GM23338 (cell line): Measurements from ENCODE around the gene NOA1. TPM values are rescaled to one million over a fixed set of nuclear protein-coding genes. Genes with fewer than 3 reads are reported as not detected.

Experiments
- ATAC-seq: fragments of 200-7000 bp; cut with Tn5 transposase; 3 replicates; pipeline ENCODE4 v1.9.1; 2020
- DNase-seq: peaks from one replicate; pipeline ENCODE4 v3.0.0-alpha.2; 2015; ENCODE audit warnings: low spot score
- H2AFZ ChIP-seq: fragments of 200-600 bp; sonication (generic); 2 replicates; pipeline ENCODE4 v1.8.0; 2016; ENCODE audit warnings: antibody characterized with exemption, mild to moderate bottlenecking, moderate library complexity
- H3F3A ChIP-seq: fragments of 200-600 bp; sonication (generic); replicated peaks from 2 replicates; pipeline ENCODE4 v1.8.0; 2017; ENCODE audit warnings: antibody characterized with exemption, mixed run types, low read depth
- H3K27ac ChIP-seq: fragments of 200-600 bp; sonication (generic); 2 replicates; pipeline ENCODE4 v1.6.1; 2016; ENCODE audit warnings: low read depth
- H3K27me3 ChIP-seq: fragments of 200-600 bp; sonication (generic); 2 replicates; pipeline ENCODE4 v1.8.0; 2016; ENCODE audit warnings: mild to moderate bottlenecking, mixed run types, moderate library complexity; ENCODE audit not compliant: insufficient read depth
- H3K36me3 ChIP-seq: fragments of 200-600 bp; sonication (generic); 2 replicates; pipeline ENCODE4 v1.8.0; 2016; ENCODE audit warnings: mild to moderate bottlenecking; ENCODE audit not compliant: insufficient read depth
- H3K4me1 ChIP-seq: fragments of 200-600 bp; sonication (generic); 2 replicates; pipeline ENCODE4 v1.8.0; 2016; ENCODE audit warnings: mild to moderate bottlenecking, moderate library complexity; ENCODE audit not compliant: insufficient read depth
- H3K4me2 ChIP-seq: fragments of 200-600 bp; sonication (generic); 2 replicates; pipeline ENCODE4 v1.7.1; 2017; ENCODE audit warnings: mixed run types
- H3K4me3 ChIP-seq: fragments of 200-600 bp; sonication (generic); 2 replicates; pipeline ENCODE4 v1.6.1; 2016; ENCODE audit warnings: mixed run types
- H3K79me2 ChIP-seq: fragments of 200-600 bp; sonication (generic); replicated peaks from 2 replicates; pipeline ENCODE4 v1.8.0; 2017; ENCODE audit warnings: mild to moderate bottlenecking; ENCODE audit not compliant: insufficient read depth
- H3K9me2 ChIP-seq: fragments of 200-600 bp; sonication (generic); 2 replicates; pipeline ENCODE4 v1.8.0; 2017; ENCODE audit not compliant: insufficient read depth
- H4K20me1 ChIP-seq: fragments of 200-600 bp; sonication (generic); replicated peaks from 2 replicates; pipeline ENCODE4 v1.8.0; 2017; ENCODE audit warnings: mild to moderate bottlenecking; ENCODE audit not compliant: insufficient read depth
- H3K27ac Mint-ChIP-seq: 2 replicates; pipeline ENCODE4 v1.8.0; 2020; ENCODE audit warnings: inconsistent platforms, mild to moderate bottlenecking, moderate library complexity, mixed read lengths
- H3K27me3 Mint-ChIP-seq: 3 replicates; pipeline ENCODE4 v1.8.0; 2022; ENCODE audit warnings: low read depth, mild to moderate bottlenecking, moderate library complexity, mixed read lengths, inconsistent platforms; ENCODE audit not compliant: insufficient read depth, poor library complexity
- H3K36me3 Mint-ChIP-seq: 3 replicates; pipeline ENCODE4 v1.8.0; 2021; ENCODE audit warnings: low read depth, mild to moderate bottlenecking, inconsistent platforms, moderate library complexity, mixed read lengths
- H3K4me1 Mint-ChIP-seq: 3 replicates; pipeline ENCODE4 v1.8.0; 2020; ENCODE audit warnings: mild to moderate bottlenecking, inconsistent platforms, mixed read lengths
- H3K4me3 Mint-ChIP-seq: 3 replicates; pipeline ENCODE4 v1.8.0; 2021; ENCODE audit warnings: moderate library complexity, mild to moderate bottlenecking, inconsistent platforms, mixed read lengths
- H3K9me3 Mint-ChIP-seq: 3 replicates; pipeline ENCODE4 v1.8.0; 2020; ENCODE audit warnings: moderate library complexity, mild to moderate bottlenecking, inconsistent platforms, mixed read lengths
- CREB1 ChIP-seq: fragments of 250-450 bp; sonication (Bioruptor Pico); IDR thresholded peaks from 2 replicates; pipeline ENCODE4 v1.5.0; 2020; ENCODE audit warnings: low read depth, mild to moderate bottlenecking, moderate library complexity
- CTCF ChIP-seq, 2 experiments: fragments of 200-600 bp in 1 of 2; sonication (generic) in 1 of 2; conservative IDR thresholded peaks; 2 replicates each; pipeline versions ENCODE4 v1.5.1 to v1.6.1; 2016 to 2017; ENCODE audit warnings: antibody characterized with exemption in 2 of 2, low read depth in 2 of 2, mild to moderate bottlenecking in 2 of 2, moderate library complexity in 1 of 2
- EZH2 ChIP-seq: fragments of 200-600 bp; sonication (generic); IDR thresholded peaks from one replicate; pipeline ENCODE4 v1.8.0; 2017; ENCODE audit warnings: antibody characterized with exemption, mild to moderate bottlenecking, low read depth; ENCODE audit not compliant: unreplicated experiment
- EZH2phosphoT487 ChIP-seq: fragments of 200-600 bp; sonication (generic); IDR thresholded peaks from one replicate; pipeline ENCODE4 v1.8.1; 2018; ENCODE audit warnings: antibody characterized with exemption; ENCODE audit not compliant: unreplicated experiment
- JUNB ChIP-seq: IDR thresholded peaks from one replicate; pipeline ENCODE4 v1.6.1; 2016; ENCODE audit warnings: antibody characterized with exemption; ENCODE audit not compliant: unreplicated experiment
- NANOG ChIP-seq: IDR thresholded peaks from 2 replicates; pipeline ENCODE4 v1.6.1; 2016; ENCODE audit warnings: antibody characterized with exemption, borderline replicate concordance
- POLR2AphosphoS5 ChIP-seq: IDR thresholded peaks from 2 replicates; pipeline ENCODE4 v1.6.1; 2016; ENCODE audit warnings: antibody characterized with exemption, low read depth
- REST ChIP-seq: IDR thresholded peaks from one replicate; pipeline ENCODE4 v1.6.1; 2018; ENCODE audit warnings: antibody characterized with exemption; ENCODE audit not compliant: unreplicated experiment
- STAT1 ChIP-seq: IDR thresholded peaks from one replicate; pipeline ENCODE4 v1.6.1; 2016; ENCODE audit warnings: antibody characterized with exemption; ENCODE audit not compliant: unreplicated experiment
- ZNF114 ChIP-seq: fragments of 250-450 bp; sonication (Bioruptor Pico); IDR thresholded peaks from 2 replicates; pipeline ENCODE4 v1.5.0; 2020; ENCODE audit warnings: mild to moderate bottlenecking, moderate library complexity
- ZNF331 ChIP-seq: fragments of 250-450 bp; sonication (Bioruptor Pico); IDR thresholded peaks from 2 replicates; pipeline ENCODE4 v1.5.0; 2020; ENCODE audit warnings: low read depth, mild to moderate bottlenecking, moderate library complexity
- ZNF462 ChIP-seq: fragments of 250-450 bp; sonication (Bioruptor Pico); IDR thresholded peaks from 2 replicates; pipeline ENCODE4 v1.5.0; 2020; ENCODE audit warnings: mild to moderate bottlenecking, moderate library complexity
- polyA plus RNA-seq: library from polyadenylated mRNA; unstranded; fragments of >200 nt; fragmentation: Nextera tagmentation; extraction: Ambion mirVana; gene quantifications from 2 replicates; pipeline ENCODE4 v1.2.1, GENCODE V29; 2016
- total RNA-seq: library from RNA; depleted of rRNA; stranded (reverse); fragments of >200 nt; shearing (Covaris generic); gene quantifications from 2 replicates; pipeline ENCODE4 v1.2.3, GENCODE V29; 2014
- TF ChIP-seq, protein P1 (sequence below): IDR thresholded peaks from 2 replicates; pipeline ENCODE4 v1.6.1; 2016; ENCODE audit warnings: antibody characterized with exemption

Gene NOA1
- total and polyA plus RNA-seq, 2 experiments from 2014 or later: 15.1 to 50.2 TPM

DNA sequence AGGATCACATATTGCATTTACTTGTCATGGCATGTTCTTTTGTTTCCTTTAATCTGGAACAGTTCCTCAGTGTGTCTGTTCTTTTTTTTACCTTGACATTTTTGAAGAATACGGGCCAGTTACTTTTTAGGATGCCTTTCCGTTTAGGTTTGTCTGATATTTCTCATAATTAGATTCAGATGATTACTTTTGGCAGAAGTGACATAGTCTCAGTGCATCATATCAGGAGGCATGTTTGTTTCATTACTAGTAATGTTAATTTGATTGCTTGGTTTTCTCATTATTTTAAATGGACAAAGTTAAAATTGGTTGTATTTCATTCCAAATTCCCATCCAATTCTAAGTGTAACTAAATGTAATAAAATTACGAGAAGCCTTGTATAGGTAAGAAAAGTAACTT lies 9.5 kb upstream of the NOA1 start:
- H3K9me2 ChIP-seq: no peaks in the 10 kb centered on the region
- H3K4me2 ChIP-seq: no peak overlapping the region
- no peaks in the 10 kb centered on the region for H3F3A ChIP-seq
- Mint-ChIP-seq H3K27ac (no peak overlapping the region), H3K4me3 (no peak overlapping the region), H3K27me3 (peaks cover 2% of the 10 kb centered on the region), H3K4me1 (no peaks in the 10 kb centered on the region; the same call in 2 of the 3 replicates), H3K9me3 (no peaks in the 10 kb centered on the region), H3K36me3 (peaks cover 44% of the 10 kb centered on the region)
- H3K4me3 ChIP-seq: no peak overlapping the region
- H3K27me3 ChIP-seq: no peaks in the 10 kb centered on the region
- TF ChIP-seq ZNF331: no peak
- no peak for TF ChIP-seq JUNB
- TF ChIP-seq CREB1 (CRISPR knock-in tag): no peak
- no peak for TF ChIP-seq ZNF462 (CRISPR knock-in tag)
- TF ChIP-seq CTCF (conservative IDR thresholded peaks at IDR 0.05; ENCODE audit: low read depth in 2 of 2): no peak
- TF ChIP-seq POLR2AphosphoS5: no peak
- no peak for TF ChIP-seq EZH2
- TF ChIP-seq, protein P1, sequence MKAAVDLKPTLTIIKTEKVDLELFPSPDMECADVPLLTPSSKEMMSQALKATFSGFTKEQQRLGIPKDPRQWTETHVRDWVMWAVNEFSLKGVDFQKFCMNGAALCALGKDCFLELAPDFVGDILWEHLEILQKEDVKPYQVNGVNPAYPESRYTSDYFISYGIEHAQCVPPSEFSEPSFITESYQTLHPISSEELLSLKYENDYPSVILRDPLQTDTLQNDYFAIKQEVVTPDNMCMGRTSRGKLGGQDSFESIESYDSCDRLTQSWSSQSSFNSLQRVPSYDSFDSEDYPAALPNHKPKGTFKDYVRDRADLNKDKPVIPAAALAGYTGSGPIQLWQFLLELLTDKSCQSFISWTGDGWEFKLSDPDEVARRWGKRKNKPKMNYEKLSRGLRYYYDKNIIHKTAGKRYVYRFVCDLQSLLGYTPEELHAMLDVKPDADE: no peak
- no peak for TF ChIP-seq NANOG
- TF ChIP-seq EZH2phosphoT487: no peak
- TF ChIP-seq STAT1: no peak
- no peak for TF ChIP-seq ZNF114 (CRISPR knock-in tag)
- no peak for TF ChIP-seq REST
- H2AFZ ChIP-seq: no peak overlapping the region
- DNase-seq (no peak), ATAC-seq (no peak)
- peaks cover 69% of the 10 kb centered on the region for H4K20me1 ChIP-seq
- H3K36me3 ChIP-seq: peaks cover 45% of the 10 kb centered on the region
- no peak overlapping the region for H3K27ac ChIP-seq
- H3K4me1 ChIP-seq: no peaks in the 10 kb centered on the region
- peaks cover 99% of the 10 kb centered on the region for H3K79me2 ChIP-seq
